NOMO-1 (cell line): Measurements from ENCODE around the gene SLCO2A1.
"Not testable (repeated sequence)": the region's sequence is repeated elsewhere in the genome, so short reads cannot be mapped to it uniquely, and the experiment has no call there.

Experiments
- DNase-seq, 2 experiments: peaks; one replicate each; lab custom pipeline; 2025; ENCODE audit not compliant: unreplicated experiment in 2 of 2; lab: John Stamatoyannopoulos, UW

SLCO2A1 gene

DNA sequence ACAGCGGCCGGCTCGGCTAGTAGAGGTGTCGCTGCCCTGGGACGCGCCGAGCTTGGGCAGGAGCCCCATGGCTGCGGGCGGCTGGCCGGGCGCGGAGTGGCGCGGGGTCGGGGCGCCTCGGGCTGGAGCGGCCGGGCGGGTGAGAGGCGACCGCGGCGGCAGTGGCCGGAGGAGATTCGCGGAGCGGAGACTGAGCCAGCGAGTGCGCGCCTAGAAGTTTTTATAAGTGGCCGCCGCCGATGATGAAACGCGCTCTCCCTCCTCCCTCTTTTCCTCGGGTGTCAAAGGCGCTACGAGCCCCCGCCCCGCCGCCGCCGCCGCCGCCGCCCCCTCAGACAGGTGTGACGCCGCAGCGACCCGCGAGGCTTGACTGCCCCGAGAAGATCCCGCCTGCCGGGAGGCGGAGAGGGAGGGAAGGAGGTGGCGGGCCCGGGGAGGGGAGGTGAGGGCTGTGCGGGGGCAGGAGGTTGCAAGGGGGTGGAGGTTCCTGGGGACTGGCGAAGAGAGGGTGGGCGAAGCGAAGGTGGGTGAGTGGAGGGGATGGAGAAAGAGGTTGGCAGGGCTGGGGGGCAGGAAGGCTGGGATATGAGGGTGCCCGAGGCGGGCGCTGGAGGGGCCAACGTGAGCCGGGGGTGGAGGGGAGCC, at the start of gene SLCO2A1:
SLCO2A1 (minus strand) TSS at position 192 of the 645 bp plus-strand sequence; CDS start at position 69, 123 bp downstream.
- no peak for DNase-seq

DNA sequence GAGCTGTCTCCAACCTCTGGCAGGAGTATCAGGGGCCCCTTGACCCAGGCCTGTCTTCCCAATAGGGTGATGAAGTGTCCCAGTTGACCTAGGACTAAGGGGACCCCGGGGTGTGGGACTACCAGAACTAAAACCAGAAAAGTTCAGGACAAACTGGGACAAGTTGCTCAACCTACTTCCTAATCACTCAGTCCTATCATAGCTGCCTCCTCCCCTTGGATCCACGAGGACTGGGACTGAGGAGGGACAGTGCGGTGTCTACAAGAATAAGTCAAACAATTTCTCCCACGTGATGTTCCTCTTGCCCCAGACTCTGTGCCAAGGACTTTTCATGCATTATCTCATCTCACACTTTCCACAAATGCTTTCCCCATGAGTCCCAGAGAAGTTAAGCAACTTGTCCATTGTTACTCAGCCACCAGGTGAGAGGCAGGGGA, 49.4 kb upstream of the SLCO2A1 start:
- DNase-seq = no peak

DNA sequence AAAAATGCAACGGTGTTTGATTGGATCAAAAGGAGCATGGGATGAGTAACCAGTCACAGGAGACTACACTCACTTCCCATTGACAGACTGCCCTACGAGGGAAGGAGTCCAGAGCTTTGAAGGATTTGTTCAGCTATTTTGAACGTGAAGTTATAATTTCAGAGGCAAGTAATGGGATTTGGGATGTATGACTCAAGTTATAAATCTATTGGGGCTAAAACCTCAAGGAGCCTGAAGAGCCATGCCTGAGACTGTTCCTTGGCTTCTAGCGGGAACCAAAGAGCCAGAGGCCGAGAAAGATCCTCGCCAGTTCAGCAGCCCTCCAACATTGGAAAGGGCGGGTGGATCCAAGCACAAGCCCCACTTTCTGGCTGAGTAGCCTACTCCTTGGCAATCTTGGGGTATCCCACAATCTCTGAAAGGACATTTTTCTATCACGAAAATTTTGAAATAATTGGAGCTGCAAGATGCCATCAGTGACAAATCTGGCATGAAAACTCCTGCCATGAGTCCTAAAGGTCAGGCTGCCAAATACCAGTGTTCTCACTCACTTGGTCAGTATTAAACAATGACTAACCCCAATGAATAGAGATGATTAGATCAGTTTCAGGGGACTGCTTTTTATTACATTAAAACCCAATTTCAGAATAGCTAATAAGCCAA, 48.6 kb upstream of the SLCO2A1 start:
- DNase-seq = no peak

DNA sequence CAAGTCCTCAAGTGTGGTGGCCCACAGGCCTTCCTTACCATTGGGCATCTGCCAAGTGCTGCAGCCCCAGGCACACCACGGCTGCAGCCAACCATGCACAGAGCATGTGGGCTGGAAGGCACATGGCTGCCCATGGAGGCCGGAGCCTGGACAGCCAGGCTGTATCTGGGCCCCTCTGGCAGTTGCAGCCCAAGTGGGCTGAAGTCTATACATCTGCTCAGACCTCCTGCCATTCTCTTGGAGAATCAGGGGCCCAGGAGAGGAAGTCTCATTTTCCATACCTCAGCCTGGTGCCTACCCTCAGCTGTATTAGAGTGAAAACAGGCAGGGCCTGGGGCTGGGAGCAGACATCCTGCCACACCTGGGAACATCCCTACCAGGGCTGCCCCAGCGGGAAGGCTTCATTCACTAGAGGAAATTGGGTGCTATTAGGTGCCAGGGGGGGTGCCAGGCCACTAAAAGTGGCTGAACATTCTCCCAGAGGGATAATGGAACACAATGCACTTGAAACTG, 48.0 kb upstream of the SLCO2A1 start:
- DNase-seq = no peak

DNA sequence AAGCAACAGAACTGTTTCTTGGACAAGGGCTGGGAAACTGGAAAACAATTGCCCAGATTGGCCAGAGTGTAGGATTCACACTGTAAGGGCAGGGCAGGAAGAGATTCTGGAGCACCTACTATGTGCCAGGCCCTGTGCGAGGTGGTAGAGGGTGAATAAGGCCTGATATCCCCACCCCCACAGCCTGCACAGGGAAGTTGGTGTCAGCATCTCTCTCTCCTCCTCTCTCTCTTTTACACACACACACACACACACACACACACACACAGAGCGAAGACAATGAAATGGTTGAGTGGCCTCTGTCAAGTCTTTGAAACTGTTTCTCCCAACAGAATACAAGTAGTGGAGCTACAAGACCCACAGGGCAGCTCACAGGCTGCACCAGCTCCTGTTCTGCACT, 47.1 kb upstream of the SLCO2A1 start:
- DNase-seq = no peak

DNA sequence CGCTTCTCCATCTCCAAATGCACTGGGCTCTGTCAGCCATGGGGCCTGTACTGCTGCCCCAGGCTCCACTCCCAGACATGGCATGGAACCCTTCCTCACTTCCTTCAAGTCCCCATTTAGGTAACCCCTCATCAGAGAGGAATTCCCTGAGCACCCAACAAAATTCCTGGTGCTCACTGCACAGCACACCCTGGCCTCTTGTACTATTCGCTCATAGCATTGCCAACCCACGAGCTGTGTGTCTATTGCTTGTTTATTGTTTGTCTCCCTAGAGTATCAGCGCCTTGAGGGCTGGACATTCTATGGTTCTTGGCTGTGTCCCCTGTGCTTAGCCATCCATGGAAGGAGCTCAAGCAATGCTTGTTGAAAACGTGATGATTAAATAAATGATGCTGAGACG, 46.1 kb upstream of the SLCO2A1 start:
- DNase-seq = no peak

DNA sequence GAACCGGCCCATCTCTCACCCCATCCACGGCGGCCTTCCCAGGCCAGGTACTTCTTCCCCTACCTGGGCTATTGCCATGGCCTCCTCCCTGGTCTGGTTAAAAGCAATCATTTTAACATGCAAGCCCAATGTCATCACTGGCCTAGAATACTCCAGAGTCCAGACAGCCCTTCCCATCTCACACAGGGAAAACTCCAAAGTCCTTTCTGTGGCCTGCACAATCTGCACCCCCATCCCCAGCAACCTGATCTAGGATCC, 45.8 kb upstream of the SLCO2A1 start:
- no peak for DNase-seq

DNA sequence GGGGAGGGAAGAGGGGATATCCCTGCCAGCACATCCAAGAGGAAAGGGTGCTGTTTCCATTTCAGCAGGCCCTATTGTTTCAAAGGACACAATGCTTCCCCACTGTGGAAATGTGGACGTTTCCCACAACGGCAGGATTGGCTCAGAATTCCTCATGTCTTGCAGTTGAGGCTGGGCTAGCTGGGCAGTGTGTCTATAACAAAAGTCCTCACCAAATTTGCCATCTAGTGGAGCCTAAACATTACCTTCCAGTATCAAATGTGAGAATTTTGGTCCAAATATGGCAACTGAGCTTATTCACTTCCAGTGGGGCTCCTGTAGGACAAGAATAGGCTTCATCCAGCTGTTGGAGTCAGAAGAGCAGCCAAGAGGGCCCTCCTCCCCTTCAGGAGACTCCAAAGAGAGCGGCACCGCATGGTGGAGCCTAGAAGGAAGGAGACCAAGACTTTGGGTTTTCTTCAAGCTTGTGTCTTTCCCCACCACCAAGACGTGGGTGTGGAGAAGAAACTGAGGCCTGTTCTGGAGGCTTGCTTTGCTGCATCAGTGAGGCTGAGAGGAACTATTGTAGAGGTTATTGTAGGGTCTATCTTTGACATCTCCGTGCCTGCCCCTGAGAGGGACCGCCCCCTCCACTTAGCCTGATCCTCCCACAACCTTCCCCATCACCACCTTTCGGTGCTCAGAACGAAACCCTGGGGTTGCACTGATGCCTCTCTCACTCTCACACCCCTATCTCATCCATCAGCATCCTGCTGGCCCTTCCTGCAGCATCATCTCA, 45.3 kb upstream of the SLCO2A1 start:
- no peak for DNase-seq

DNA sequence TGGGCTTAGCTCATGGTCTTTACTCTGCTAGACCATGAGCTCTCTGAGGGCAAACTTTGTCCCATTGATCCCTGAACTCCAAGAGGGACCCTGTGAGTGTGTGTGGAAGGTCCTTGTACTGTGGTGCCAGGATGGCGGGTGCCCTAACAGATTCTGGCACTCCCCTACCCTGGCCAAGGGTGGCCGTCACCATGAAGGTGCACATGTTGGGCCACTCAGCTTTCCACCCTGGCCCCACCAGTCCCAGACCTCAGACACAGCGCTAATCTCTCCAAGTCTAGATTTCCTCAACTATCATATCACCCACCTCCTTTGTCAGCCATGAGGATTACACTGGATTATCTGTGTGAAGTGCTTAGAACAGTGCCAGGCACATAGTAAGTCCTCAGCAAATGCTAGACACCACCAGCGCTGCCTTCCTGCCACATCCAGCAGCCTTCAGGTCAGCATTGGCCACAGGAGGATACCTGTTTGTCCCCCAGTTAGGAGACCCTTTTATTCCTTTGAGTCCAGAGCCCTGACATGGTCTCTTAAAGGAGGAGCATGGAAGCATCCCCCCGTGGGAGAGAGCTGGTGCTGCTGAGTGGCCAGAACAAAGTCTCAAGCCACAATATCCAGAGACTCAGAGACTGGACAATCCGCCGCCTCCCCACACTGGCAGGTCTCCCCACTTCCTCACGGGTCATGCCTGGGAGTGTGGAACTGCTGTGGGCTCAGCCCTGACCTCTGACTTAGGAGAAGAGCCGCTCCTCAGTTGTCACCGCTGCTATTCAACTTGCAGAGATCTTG, 44.5 kb upstream of the SLCO2A1 start:
- no peak for DNase-seq

DNA sequence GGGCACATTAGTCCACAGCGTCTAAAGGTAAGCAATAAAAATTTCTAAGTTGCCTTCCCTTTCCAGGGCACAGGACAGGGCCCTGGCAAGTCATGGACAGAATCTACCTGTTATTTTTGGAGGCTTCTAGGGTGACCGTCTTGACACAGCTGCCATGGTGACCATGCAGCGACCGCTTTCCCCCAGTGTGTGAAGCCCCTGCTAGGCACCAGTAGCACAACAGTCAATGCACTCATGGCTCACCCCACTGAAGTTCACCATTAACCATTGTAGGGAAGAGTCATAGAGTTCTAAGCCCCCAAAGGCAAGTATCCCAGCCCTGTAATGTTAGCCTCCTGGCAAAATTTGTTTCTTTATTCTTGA, 43.8 kb upstream of the SLCO2A1 start:
- no peak for DNase-seq

DNA sequence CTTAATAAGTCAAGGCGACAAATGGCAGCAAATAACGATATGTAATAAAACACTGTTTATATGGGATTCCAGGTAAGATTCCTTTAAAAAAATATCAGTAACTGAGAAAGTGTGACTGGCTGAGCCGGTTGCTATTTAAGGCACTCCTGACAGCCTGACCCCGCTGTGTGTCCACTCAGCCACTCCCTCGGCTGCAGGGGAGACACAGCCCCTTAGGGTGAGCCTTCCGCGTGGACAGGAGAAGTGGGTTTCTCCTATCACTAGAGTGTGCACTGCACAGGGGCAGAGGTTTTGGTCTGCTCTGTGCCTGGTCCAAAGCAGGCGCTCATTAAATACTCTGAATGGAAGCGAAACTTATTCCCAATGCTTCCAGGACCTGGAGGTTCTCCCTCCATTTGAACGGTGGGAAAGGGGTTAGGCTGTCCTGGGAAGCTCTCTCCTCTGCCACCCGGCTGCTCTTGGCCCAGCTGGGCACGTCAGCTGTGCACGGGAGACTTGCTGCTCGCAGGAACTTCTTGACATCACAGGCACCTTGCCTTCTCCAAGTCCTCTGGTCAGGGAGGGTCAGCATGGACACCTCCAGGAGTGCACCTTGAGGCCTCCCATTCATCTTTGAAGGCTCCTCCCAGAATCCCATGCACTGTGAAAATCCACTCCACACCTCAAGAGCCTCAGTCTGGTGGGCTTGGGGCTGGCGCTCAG, 43.3 kb upstream of the SLCO2A1 start:
- no peak for DNase-seq

DNA sequence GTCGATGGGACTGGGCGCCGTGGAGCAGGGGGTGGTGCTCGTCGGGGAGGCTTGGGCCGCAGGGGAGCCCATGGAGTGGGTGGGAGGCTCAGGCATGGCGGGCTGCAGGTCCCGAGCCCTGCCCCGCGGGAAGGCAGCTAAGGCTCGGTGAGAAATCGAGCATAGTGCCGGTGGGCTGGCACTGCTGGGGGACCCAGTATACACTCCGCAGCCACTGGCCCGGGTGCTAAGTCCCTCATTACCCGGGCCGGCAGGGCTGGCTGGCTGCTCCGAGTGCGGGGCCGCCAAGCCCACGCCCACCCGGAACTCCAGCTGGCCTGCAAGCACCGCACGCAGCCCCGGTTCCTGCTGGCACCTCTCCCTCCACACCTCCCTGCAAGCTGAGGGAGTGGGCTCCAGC, 40.6 kb upstream of the SLCO2A1 start:
- DNase-seq = not testable (repeated sequence)

DNA sequence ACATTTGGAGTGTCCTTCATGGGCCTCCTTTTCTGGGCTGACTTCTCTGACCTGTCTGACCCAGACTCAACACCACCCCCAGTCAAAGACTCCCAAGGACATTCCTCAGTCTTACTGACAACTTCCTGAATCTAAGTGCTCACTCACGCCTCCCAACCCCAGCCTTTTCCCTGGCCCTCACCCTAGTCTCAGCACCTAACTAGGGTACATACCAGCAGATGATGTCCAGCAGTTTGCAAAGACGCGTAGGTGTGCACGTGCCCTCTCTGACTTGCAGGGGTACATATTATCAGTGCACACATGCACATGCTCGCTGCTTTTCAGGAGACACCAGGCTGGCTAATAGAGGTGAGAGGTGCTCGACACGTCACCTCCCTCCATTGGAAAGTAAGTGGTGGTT, 38.7 kb upstream of the SLCO2A1 start:
- DNase-seq = no peak

DNA sequence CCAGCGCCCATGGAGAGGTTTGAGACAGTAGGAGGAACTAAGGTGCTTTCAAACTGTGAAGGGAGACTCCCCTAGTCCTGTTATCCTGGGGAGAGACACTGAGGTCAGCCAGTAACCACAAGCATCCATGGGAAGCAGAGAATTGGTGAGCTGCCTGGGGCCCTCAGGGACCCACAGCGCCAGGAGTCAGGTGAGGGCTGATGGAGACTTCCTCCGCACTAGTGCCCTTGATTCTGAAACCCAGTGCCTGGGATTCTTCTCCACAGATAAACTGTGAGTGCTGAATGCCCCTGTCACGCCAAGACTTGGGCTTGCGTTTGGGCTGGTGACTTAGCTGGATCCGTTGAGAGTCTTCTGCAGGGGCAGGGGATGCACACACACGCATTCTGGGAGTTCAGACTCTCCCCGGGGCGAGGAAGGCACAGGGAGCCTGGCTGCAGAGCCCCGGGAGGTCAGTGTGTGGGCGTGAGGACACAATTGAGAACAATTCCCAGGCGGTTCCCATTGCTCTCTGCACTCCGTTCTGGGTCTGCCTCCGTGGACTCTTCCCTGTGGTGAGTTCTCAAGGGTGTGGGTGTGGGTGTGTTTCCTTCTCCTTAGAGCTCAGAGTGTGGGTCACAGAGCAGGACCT, 37.9 kb upstream of the SLCO2A1 start:
- DNase-seq = no peak

DNA sequence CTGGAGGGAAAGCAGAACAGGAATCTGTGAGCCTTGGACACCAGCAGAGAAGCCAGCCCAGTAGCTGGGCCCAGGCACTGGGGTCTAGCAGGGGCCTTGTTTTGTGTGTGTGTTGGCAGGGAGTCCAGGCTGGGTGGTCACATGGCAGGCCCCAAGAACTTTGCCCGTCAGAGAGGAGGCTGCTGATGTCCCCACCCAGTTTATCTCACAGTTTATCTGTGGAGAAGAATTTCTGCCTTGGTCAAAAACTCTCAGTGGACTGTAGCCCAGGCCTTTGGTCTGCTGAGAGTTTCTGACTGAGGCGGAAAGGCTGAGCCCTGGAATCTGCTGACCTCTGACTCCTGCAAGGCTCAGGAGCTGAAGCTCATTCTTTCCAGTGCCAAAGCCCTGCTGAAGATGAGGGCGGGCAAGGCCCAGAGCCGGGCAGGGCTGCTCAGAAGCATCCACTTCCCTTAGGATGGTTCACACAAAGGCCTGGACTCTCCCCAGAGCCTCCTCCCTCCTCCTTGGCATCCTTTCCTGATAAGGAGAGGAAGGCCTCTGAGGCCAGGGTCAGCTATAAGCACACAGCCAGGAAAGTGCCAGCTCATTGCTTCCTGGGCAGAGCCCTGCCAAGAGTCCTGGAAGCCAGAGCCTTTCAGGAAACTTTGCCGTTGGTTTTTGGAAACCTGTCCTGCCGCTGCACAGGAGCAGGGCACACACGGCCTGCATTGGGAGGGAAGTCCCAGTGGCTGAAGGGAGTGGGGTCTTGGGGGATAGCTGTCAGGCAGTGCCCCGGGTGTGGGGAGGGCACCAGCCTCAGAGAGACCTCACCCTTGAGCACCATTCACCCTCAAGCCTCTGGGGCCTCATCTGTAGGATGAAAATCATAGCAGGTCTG, 37.2 kb upstream of the SLCO2A1 start:
- DNase-seq = no peak

DNA sequence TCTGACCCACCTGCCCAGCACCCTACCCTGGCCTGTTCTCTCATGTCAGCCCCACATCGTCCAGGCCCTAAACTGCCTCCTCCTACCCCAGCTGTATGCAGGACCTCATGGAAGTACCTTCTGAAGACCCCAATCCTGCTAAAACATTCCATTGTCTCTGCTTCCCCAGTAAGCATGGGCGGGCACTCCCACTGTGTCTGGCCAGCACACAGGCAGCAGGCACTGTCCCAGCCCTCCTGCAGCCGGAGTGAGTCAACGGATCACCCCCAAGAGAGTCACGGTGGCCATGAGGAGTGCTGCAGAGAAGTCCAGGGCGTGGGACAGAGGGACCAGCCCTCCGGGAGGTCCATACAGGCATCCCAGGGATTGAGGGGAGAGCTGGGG, 36.4 kb upstream of the SLCO2A1 start:
- no peak for DNase-seq

DNA sequence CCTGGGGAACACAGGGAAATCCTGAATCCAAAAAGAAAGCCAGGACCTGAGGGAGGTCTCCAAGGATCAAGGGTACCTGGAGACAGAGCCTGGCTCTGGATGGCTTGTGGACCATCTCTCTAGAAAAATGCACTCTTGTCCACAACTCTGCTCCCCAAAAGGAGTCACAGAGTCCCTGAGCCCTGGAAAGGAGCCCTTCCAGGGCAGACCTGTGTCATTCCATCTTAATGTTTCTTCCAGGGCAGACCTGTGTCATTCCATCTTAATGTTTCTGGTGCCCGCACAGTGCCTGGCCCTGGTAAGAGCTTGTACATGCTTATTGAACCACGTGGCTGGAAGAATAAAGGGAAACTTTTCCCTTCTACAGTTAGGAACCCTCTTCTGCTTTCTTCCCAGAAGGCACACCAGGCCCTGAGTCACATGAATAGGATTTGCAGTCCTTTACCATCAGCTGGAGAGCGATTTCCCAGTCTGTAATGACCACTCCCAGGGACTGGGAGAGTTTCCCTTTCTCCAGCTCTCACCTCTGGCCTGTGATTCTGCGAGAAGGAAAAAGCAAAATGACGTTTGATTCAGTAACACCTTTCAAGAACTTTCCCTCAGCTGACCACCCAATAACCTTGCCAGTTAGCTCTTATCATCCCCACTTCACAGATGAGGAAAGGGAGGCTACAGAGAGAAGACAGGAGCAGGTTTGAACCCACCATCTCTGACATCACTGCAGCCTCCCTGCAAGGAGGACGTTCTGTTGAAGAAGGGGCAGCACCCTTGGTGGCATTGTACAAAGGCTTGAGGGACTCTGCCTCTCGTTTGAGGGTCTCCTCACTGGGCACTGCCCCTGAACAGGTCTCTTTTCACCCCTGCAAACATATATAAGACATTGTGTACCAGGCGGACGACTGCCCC, 35.8 kb upstream of the SLCO2A1 start:
- DNase-seq = no peak

DNA sequence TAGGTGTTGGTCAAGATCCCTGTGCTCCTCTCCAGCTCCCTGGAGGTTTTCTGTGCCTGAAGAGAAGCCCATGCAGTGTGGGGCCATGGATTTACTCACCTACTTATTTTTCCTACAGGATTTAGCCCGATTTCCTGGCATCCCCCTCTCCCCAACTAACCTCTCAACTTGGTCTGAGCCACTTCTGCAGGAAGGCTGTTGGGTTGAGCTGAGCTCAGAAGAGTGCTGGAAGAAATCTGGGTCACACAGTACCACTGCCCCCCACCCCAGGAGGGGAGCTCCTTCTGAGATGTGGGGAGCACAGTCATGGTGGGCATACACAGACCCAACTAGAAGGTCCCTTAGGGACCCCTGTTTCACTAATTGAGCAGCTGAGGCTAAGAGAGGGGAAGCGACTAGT, 34.4 kb upstream of the SLCO2A1 start:
- no peak for DNase-seq
